Right lobe of liver (tissue), 4 donors: Measurements from ENCODE around the gene TNFSF13B.
A peak's percentile ranks its signal among the peaks of the same experiment; 100 is the strongest.

ENCODE experiments used
- POLR2A ChIP-seq: fragments of 450-650 bp; IDR thresholded peaks from one replicate; pipeline ENCODE4 v1.6.1; 2017; ENCODE audit warnings: antibody characterized with exemption, mild to moderate bottlenecking
- TF ChIP-seq, protein P1 (sequence below), 4 donors: fragments of 200-600 bp in 3 of 4; fragments of 450-650 bp in 1 of 4; IDR thresholded peaks; one replicate each; pipeline versions ENCODE4 v1.5.1 to v1.8.0; 2016 to 2022; ENCODE audit warnings: antibody characterized with exemption in 4 of 4, mild to moderate bottlenecking in 2 of 4
- donor health status: DM: no; HTN: no; CAD: no.
- donor health status: DM: no; HTN: no; CAD: no.
- donor health status: DM: no; HTN: yes; CAD: no.

DNA sequence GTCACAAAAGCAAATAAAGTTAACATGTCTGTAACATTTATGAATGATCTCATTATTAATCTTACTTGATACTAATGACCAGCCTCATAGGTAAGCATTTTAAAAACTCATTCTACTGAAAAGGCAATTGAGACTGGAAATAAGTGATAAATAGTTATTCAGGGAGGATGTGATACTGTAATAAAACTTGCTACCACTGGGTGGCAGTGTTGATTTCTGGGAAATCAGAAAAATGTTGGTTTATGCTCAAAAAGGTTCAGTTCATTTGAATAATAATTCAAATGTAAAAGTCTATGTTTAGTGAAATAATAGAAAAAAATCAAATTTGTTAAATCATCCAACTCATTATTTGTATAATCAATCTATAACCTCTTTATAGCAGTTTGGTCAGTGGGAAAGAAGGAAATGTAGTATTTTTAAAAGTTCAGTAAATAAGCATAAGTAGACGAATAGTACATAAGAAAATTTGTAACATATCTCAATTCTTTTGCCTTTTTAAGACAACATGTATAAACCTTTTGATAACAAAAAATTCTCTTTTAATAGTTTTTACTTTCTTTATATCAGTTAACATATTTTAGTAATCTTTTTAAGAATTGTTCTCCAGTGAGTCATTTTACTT, 41.8 kb upstream of the TNFSF13B start:
- TF ChIP-seq, protein P1, sequence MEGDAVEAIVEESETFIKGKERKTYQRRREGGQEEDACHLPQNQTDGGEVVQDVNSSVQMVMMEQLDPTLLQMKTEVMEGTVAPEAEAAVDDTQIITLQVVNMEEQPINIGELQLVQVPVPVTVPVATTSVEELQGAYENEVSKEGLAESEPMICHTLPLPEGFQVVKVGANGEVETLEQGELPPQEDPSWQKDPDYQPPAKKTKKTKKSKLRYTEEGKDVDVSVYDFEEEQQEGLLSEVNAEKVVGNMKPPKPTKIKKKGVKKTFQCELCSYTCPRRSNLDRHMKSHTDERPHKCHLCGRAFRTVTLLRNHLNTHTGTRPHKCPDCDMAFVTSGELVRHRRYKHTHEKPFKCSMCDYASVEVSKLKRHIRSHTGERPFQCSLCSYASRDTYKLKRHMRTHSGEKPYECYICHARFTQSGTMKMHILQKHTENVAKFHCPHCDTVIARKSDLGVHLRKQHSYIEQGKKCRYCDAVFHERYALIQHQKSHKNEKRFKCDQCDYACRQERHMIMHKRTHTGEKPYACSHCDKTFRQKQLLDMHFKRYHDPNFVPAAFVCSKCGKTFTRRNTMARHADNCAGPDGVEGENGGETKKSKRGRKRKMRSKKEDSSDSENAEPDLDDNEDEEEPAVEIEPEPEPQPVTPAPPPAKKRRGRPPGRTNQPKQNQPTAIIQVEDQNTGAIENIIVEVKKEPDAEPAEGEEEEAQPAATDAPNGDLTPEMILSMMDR (IDR thresholded peaks at IDR 0.05) = peak; percentile 68 to 85 (median 80)
- TF ChIP-seq POLR2A = no peak
